Urothelium cell line (cell line): ENCODE results near the gene OBP2B.
A peak's percentile ranks its signal among the peaks of the same experiment; 100 is the strongest.
"Not testable (repeated sequence)": the region's sequence is repeated elsewhere in the genome, so short reads cannot be mapped to it uniquely, and the experiment has no call there.

ENCODE experiments used
- DNase-seq: peaks from one replicate; pipeline ENCODE4 v3.0.0; 2011; ENCODE audit warnings: low spot score, mixed read lengths
- FAIRE-seq: peaks from 2 replicates; lab custom pipeline; 2011; peaks lifted over from hg19 to GRCh38; lab: Jason Lieb, UNC

OBP2B gene

GRCh38 chr9:133223159-133223756 lies 14.2 kb upstream of the OBP2B start:
- not testable (repeated sequence) for FAIRE-seq, DNase-seq

- DNase-seq, FAIRE-seq: not testable (repeated sequence)
These were observed 12.9 kb upstream of the OBP2B start for GRCh38 chr9:133221994-133222393.

- DNase-seq, result no peak
These were observed 12.2 kb upstream of the OBP2B start for GRCh38 chr9:133221177-133221809.

GRCh38 chr9:133218049-133218975 lies 9.3 kb upstream of the OBP2B start:
- not testable (repeated sequence) for FAIRE-seq, DNase-seq

More at GRCh38 chr9:133221177-133221809, 12.2 kb upstream of the OBP2B start:
- FAIRE-seq, result no peak

GRCh38 chr9:133217333-133217988 lies 8.4 kb upstream of the OBP2B start:
- not testable (repeated sequence) for FAIRE-seq, DNase-seq

GRCh38 chr9:133214276-133214675 lies 5.2 kb upstream of the OBP2B start:
- FAIRE-seq, result peak; percentile 40

GRCh38 chr9:133210609-133211008 lies 1.6 kb upstream of the OBP2B start:
- DNase-seq (no peak), FAIRE-seq (no peak)

More at GRCh38 chr9:133214276-133214675, 5.2 kb upstream of the OBP2B start:
- DNase-seq, result peak; percentile 50

- no peak for FAIRE-seq
- peak; percentile 55 for DNase-seq
These were observed 1.1 kb upstream of the OBP2B start for GRCh38 chr9:133210202-133210532.

GRCh38 chr9:133209327-133210201 lies 514 bp upstream of the OBP2B start:
- FAIRE-seq, DNase-seq: not testable (repeated sequence)

- FAIRE-seq, result peak; percentile 81
- DNase-seq, result not testable (repeated sequence)
These were observed 725 bp downstream of the OBP2B start for GRCh38 chr9:133208171-133208879.

GRCh38 chr9:133207540-133208170 lies 1.4 kb downstream of the OBP2B start:
- no peak for FAIRE-seq
- no peak for DNase-seq

- DNase-seq (no peak), FAIRE-seq (no peak)
These were observed 2.0 kb downstream of the OBP2B start for GRCh38 chr9:133207021-133207531.

- no peak for DNase-seq
- no peak for FAIRE-seq
These were observed 2.8 kb downstream of the OBP2B start for GRCh38 chr9:133205996-133206931.

- not testable (repeated sequence) for DNase-seq, FAIRE-seq
These were observed 3.6 kb downstream of the OBP2B start for GRCh38 chr9:133205481-133205887.

GRCh38 chr9:133204993-133205336 lies 4.1 kb downstream of the OBP2B start:
- FAIRE-seq, result no peak
- no peak for DNase-seq

- DNase-seq (no peak), FAIRE-seq (no peak)
These were observed 4.6 kb downstream of the OBP2B start for GRCh38 chr9:133204335-133204992.

GRCh38 chr9:133203506-133204075 lies 5.5 kb downstream of the OBP2B start:
- FAIRE-seq (no peak), DNase-seq (no peak)
